ENCODE measurements around the gene RASSF8. TPM values are rescaled to one million over a fixed set of nuclear protein-coding genes. Genes with fewer than 3 reads are reported as not detected.

RASSF8 gene
- total RNA-seq, 1 donor from 2014 or later = 33.7 TPM

DNA sequence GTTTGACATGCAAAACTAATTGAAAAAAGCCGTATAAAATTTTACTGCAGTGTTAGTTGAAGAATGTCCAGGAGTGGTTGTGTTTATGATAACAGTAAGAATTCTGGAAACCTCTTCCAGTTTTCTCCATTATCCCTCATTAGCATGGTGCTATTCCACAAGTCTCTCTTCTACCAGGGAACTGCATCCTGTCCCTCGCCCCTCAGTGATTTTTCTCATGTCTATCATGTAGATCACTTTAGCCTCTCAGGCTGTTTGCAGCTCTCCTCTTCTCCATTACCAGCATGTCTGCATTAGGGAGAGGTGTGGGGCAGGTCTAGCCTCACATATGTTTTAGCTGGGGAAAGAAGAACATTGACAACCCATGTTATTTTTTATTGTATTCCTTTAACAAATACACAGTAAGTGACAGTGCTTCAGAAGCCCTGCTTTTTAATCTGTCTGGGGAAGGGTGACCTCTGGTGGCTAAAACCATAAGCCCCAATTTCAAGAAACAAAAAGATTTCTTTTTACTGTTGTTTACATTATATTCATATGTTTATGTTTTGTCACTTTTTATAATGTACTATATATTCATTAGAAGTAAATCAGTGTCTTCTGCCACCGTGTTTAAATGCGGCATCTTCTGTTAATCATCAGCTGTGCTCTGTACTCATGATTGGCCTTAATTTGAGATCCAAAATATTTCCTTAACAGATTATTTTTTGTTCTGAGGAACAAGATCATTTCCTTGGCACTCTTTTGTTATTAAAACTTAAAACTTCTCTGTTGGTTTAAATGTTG is 70.7 kb downstream of the RASSF8 start:
- Histone ChIP-seq H3K27me3 (ENCODE audit: low read depth) (no peaks in the 10 kb centered on the region), H3K9me3 (replicated peaks) (no peaks in the 10 kb centered on the region), H3K27ac (replicated peaks) (peak overlapping the region; percentile 9), H3K4me1 (peaks cover 29% of the 10 kb centered on the region), H3K36me3 (no peaks in the 10 kb centered on the region), H3K4me3 (no peak overlapping the region)
- DNase-seq = no peak
- TF ChIP-seq, protein P1, sequence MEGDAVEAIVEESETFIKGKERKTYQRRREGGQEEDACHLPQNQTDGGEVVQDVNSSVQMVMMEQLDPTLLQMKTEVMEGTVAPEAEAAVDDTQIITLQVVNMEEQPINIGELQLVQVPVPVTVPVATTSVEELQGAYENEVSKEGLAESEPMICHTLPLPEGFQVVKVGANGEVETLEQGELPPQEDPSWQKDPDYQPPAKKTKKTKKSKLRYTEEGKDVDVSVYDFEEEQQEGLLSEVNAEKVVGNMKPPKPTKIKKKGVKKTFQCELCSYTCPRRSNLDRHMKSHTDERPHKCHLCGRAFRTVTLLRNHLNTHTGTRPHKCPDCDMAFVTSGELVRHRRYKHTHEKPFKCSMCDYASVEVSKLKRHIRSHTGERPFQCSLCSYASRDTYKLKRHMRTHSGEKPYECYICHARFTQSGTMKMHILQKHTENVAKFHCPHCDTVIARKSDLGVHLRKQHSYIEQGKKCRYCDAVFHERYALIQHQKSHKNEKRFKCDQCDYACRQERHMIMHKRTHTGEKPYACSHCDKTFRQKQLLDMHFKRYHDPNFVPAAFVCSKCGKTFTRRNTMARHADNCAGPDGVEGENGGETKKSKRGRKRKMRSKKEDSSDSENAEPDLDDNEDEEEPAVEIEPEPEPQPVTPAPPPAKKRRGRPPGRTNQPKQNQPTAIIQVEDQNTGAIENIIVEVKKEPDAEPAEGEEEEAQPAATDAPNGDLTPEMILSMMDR (IDR thresholded peaks at IDR 0.05; ENCODE audit: borderline replicate concordance) = peak; percentile 89
- intact Hi-C loops (cut with micrococcal nuclease) = loop anchor here (5.0 kb wide), 1 partner anchor 592 kb away; no protein-coding TSS in a partner anchor

GRCh38 chr12:26029736-26030022 is 71.2 kb downstream of the RASSF8 start:
- no peak for DNase-seq
- peaks cover 29% of the 10 kb centered on the region for H3K4me1 ChIP-seq
- no peaks in the 10 kb centered on the region for H3K9me3 ChIP-seq (replicated peaks)
- peak overlapping the region; percentile 9 for H3K27ac ChIP-seq (replicated peaks)
- H3K27me3 ChIP-seq (ENCODE audit: low read depth) = no peaks in the 10 kb centered on the region
- H3K36me3 ChIP-seq = no peaks in the 10 kb centered on the region
- H3K4me3 ChIP-seq = no peak overlapping the region
- intact Hi-C loops (cut with micrococcal nuclease) = loop anchor here (5.0 kb wide), 1 partner anchor 592 kb away; no protein-coding TSS in a partner anchor
- TF ChIP-seq, protein P1 (IDR thresholded peaks at IDR 0.05; ENCODE audit: borderline replicate concordance) = no peak

- TF ChIP-seq, protein P1 (IDR thresholded peaks at IDR 0.05; ENCODE audit: borderline replicate concordance) = no peak
- Histone ChIP-seq H3K9me3 (replicated peaks) (no peaks in the 10 kb centered on the region), H3K4me1 (peaks cover 29% of the 10 kb centered on the region), H3K4me3 (no peak overlapping the region), H3K27me3 (ENCODE audit: low read depth) (no peaks in the 10 kb centered on the region), H3K36me3 (no peaks in the 10 kb centered on the region), H3K27ac (replicated peaks) (no peak overlapping the region)
- DNase-seq = no peak
- intact Hi-C loops (cut with micrococcal nuclease) = no loop called here
Measured at GRCh38 chr12:26030371-26030770, 71.9 kb downstream of the RASSF8 start.

GRCh38 chr12:26031318-26031717 is 72.8 kb downstream of the RASSF8 start:
- Histone ChIP-seq H3K4me3 (no peak overlapping the region), H3K27ac (replicated peaks) (no peak overlapping the region), H3K9me3 (replicated peaks) (no peaks in the 10 kb centered on the region), H3K27me3 (ENCODE audit: low read depth) (no peaks in the 10 kb centered on the region), H3K36me3 (no peaks in the 10 kb centered on the region), H3K4me1 (peaks cover 29% of the 10 kb centered on the region)
- TF ChIP-seq, protein P1 (IDR thresholded peaks at IDR 0.05; ENCODE audit: borderline replicate concordance) = no peak
- DNase-seq = no peak
- intact Hi-C loops (cut with micrococcal nuclease) = no loop called here

- H3K36me3 ChIP-seq = no peaks in the 10 kb centered on the region
- H3K27me3 ChIP-seq (ENCODE audit: low read depth) = no peaks in the 10 kb centered on the region
- H3K4me3 ChIP-seq = no peak overlapping the region
- TF ChIP-seq, protein P1 (IDR thresholded peaks at IDR 0.05; ENCODE audit: borderline replicate concordance) = no peak
- H3K9me3 ChIP-seq (replicated peaks) = no peaks in the 10 kb centered on the region
- DNase-seq = no peak
- H3K27ac ChIP-seq (replicated peaks) = no peak overlapping the region
- H3K4me1 ChIP-seq = peaks cover 32% of the 10 kb centered on the region
- intact Hi-C loops (cut with micrococcal nuclease) = no loop called here
Measured at GRCh38 chr12:26031827-26032226, 73.3 kb downstream of the RASSF8 start.

Measured in left ventricle myocardium inferior (tissue), 1 donor.